A549 (cell line): Measurements from ENCODE around the gene DHRS7B.

Experiments
- CHD2 ChIP-seq: fragments of 150-350 bp; IDR thresholded peaks from 2 replicates; pipeline ENCODE4 v1.6.1; 2014; ENCODE audit warnings: low read length; ENCODE audit not compliant: partially characterized antibody
- ESRRA ChIP-seq: fragments of 150-350 bp; IDR thresholded peaks from 2 replicates; pipeline ENCODE4 v1.6.1; 2014; ENCODE audit warnings: mild to moderate bottlenecking, low read length, borderline replicate concordance
- FOSB ChIP-seq: fragments of 250-450 bp; sonication (Bioruptor Pico); IDR thresholded peaks from 2 replicates; pipeline ENCODE4 v1.5.0; 2020; ENCODE audit warnings: mild to moderate bottlenecking, moderate library complexity
- MAX ChIP-seq: IDR thresholded peaks from 2 replicates; pipeline ENCODE4 v1.6.1; 2012
- PBX3 ChIP-seq: IDR thresholded peaks from 2 replicates; pipeline ENCODE4 v1.6.1; 2012
- PHF8 ChIP-seq: fragments of 200-600 bp; sonication (generic); IDR thresholded peaks from 2 replicates; pipeline ENCODE4 v1.6.1; 2016; ENCODE audit warnings: low read depth, mild to moderate bottlenecking, antibody characterized with exemption, moderate library complexity, borderline replicate concordance
- POLR2A ChIP-seq: IDR thresholded peaks from 2 replicates; pipeline ENCODE4 v1.6.1; 2012; ENCODE audit warnings: mild to moderate bottlenecking, low read length
- RAD21 ChIP-seq, 2 experiments: fragments of >200 bp in 1 of 2; sonication (Bioruptor Twin) in 1 of 2; formaldehyde crosslinking in 1 of 2; IDR thresholded peaks in 1 of 2; conservative IDR thresholded peaks in 1 of 2; 2 replicates in 1 of 2; 3 replicates in 1 of 2; pipeline ENCODE4 v1.6.1; 2012 to 2018; ENCODE audit warnings: inconsistent platforms in 1 of 2
- REST ChIP-seq: fragments of 200-600 bp; sonication (generic); IDR thresholded peaks from 2 replicates; pipeline ENCODE4 v1.6.1; 2016; ENCODE audit warnings: antibody characterized with exemption, mild to moderate bottlenecking, moderate library complexity
- SMC3 ChIP-seq: fragments of >200 bp; sonication (Bioruptor Twin); formaldehyde crosslinking; IDR thresholded peaks from 3 replicates; pipeline ENCODE4 v1.6.1; 2018; ENCODE audit warnings: inconsistent platforms
- TF ChIP-seq, protein P1 (sequence below): fragments of >200 bp; sonication (Bioruptor Twin); formaldehyde crosslinking; IDR thresholded peaks from 3 replicates; pipeline ENCODE4 v1.5.1; 2016
- TF ChIP-seq, protein P2 (sequence below): fragments of 450-650 bp; IDR thresholded peaks from 2 replicates; pipeline ENCODE4 v1.6.1; 2014; ENCODE audit warnings: antibody characterized with exemption

DNA sequence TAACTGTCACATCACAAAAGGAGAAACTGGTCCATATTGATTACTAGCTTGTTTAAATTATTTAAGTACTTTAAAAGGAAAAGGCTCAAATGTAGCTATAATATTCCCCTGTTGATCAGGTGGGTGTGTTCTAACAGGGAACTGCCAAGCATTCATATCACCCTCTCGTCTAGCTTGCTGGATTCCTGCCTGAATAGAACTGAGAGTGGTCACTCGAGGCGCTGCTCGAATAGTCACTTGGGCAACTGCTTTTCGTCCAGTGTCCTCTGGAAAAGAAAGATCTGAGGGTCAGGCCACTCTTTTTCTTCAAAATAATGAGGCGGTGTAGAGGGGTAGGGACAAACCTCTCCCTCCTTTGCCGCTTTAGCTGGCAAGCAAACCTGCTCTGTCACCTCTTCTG lies 47.6 kb upstream of the DHRS7B start:
- no peak for TF ChIP-seq PBX3
- TF ChIP-seq, protein P1, sequence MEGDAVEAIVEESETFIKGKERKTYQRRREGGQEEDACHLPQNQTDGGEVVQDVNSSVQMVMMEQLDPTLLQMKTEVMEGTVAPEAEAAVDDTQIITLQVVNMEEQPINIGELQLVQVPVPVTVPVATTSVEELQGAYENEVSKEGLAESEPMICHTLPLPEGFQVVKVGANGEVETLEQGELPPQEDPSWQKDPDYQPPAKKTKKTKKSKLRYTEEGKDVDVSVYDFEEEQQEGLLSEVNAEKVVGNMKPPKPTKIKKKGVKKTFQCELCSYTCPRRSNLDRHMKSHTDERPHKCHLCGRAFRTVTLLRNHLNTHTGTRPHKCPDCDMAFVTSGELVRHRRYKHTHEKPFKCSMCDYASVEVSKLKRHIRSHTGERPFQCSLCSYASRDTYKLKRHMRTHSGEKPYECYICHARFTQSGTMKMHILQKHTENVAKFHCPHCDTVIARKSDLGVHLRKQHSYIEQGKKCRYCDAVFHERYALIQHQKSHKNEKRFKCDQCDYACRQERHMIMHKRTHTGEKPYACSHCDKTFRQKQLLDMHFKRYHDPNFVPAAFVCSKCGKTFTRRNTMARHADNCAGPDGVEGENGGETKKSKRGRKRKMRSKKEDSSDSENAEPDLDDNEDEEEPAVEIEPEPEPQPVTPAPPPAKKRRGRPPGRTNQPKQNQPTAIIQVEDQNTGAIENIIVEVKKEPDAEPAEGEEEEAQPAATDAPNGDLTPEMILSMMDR, result no peak
- TF ChIP-seq REST, result no peak
- TF ChIP-seq CHD2, result no peak
- no peak for TF ChIP-seq PHF8
- no peak for TF ChIP-seq SMC3
- no peak for TF ChIP-seq ESRRA
- TF ChIP-seq POLR2A, result no peak
- no peak for TF ChIP-seq FOSB (CRISPR knock-in tag)
- TF ChIP-seq MAX, result no peak
- TF ChIP-seq, protein P2, sequence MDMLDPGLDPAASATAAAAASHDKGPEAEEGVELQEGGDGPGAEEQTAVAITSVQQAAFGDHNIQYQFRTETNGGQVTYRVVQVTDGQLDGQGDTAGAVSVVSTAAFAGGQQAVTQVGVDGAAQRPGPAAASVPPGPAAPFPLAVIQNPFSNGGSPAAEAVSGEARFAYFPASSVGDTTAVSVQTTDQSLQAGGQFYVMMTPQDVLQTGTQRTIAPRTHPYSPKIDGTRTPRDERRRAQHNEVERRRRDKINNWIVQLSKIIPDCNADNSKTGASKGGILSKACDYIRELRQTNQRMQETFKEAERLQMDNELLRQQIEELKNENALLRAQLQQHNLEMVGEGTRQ, result no peak
- no peak for TF ChIP-seq RAD21 (conservative IDR thresholded peaks at IDR 0.05 in 1 of 2, IDR thresholded peaks at IDR 0.05 in 1 of 2)
